HepG2 (cell line): Measurements from ENCODE around the gene HYAL1. TPM values are rescaled to one million over a fixed set of nuclear protein-coding genes. Genes with fewer than 3 reads are reported as not detected.

Experiments used
- AKAP8 ChIP-seq: sonication (generic); formaldehyde crosslinking; IDR thresholded peaks from 2 replicates; pipeline ENCODE4 v1.5.1; 2020; ENCODE audit warnings: mild to moderate bottlenecking, missing genetic modification reagents
- ATF7-NPFF ChIP-seq: sonication (generic); formaldehyde crosslinking; IDR thresholded peaks from 2 replicates; pipeline ENCODE4 v1.8.1; 2023; ENCODE audit warnings: mild to moderate bottlenecking, low read depth, missing genetic modification reagents, moderate library complexity
- BHLHE40 ChIP-seq: IDR thresholded peaks from 2 replicates; pipeline ENCODE4 v1.6.1; 2011; ENCODE audit warnings: low read length, improper control_type of control experiment
- CC2D1A ChIP-seq: sonication (generic); formaldehyde crosslinking; IDR thresholded peaks from 2 replicates; pipeline ENCODE4 v1.8.1; 2023; ENCODE audit warnings: mild to moderate bottlenecking, missing genetic modification reagents
- DPF2 ChIP-seq: sonication (generic); formaldehyde crosslinking; IDR thresholded peaks from 2 replicates; pipeline ENCODE4 v1.4.0; 2020; ENCODE audit warnings: mild to moderate bottlenecking, low read depth, missing genetic modification reagents, borderline replicate concordance
- HMGXB4 ChIP-seq, 2 experiments: sonication (generic) in 1 of 2; formaldehyde crosslinking in 1 of 2; IDR thresholded peaks; 2 replicates each; pipeline versions ENCODE4 v1.4.0 to v1.6.1; 2018 to 2020; ENCODE audit warnings: missing genetic modification reagents in 2 of 2, borderline replicate concordance in 1 of 2, low read depth in 1 of 2, mild to moderate bottlenecking in 1 of 2, missing biosample characterization in 1 of 2
- ISL2 ChIP-seq: sonication (generic); formaldehyde crosslinking; IDR thresholded peaks from 2 replicates; pipeline ENCODE4 v1.5.0; 2020; ENCODE audit warnings: missing genetic modification reagents
- KLF16 ChIP-seq, 2 experiments: sonication (generic) in 1 of 2; formaldehyde crosslinking in 1 of 2; IDR thresholded peaks; 2 replicates each; pipeline versions ENCODE4 v1.6.1 to v1.8.0; 2016 to 2023; ENCODE audit warnings: missing genetic modification reagents in 2 of 2, missing compliant biosample characterization in 1 of 2
- NONO ChIP-seq, 2 experiments: fragments of 450-650 bp in 1 of 2; sonication (generic) in 1 of 2; formaldehyde crosslinking in 1 of 2; IDR thresholded peaks in 1 of 2; conservative IDR thresholded peaks in 1 of 2; 2 replicates each; pipeline versions ENCODE4 v1.6.1 to v1.8.0; 2017 to 2022; ENCODE audit warnings: mild to moderate bottlenecking in 1 of 2, missing genetic modification reagents in 1 of 2, moderate library complexity in 1 of 2
- PCBP1 ChIP-seq: fragments of 200-400 bp; formaldehyde crosslinking; IDR thresholded peaks from 2 replicates; pipeline ENCODE4 v1.6.1; 2017; ENCODE audit warnings: mild to moderate bottlenecking, low read depth, low read length, borderline replicate concordance
- SNAI1 ChIP-seq: sonication (generic); formaldehyde crosslinking; IDR thresholded peaks from 2 replicates; pipeline ENCODE4 v1.5.0; 2020; ENCODE audit warnings: mild to moderate bottlenecking, missing genetic modification reagents, borderline replicate concordance
- SOX5 ChIP-seq: IDR thresholded peaks from 2 replicates; pipeline ENCODE4 v1.6.1; 2016; ENCODE audit warnings: borderline replicate concordance
- SYNCRIP ChIP-seq: fragments of 200-400 bp; formaldehyde crosslinking; IDR thresholded peaks from 2 replicates; pipeline ENCODE4 v1.6.1; 2018; ENCODE audit warnings: mild to moderate bottlenecking, low read depth, low read length; ENCODE audit not compliant: insufficient read depth
- THAP9 ChIP-seq: sonication (generic); formaldehyde crosslinking; IDR thresholded peaks from 2 replicates; pipeline ENCODE4; 2020; ENCODE audit warnings: missing genetic modification reagents, mild to moderate bottlenecking, borderline replicate concordance
- ZNF274 ChIP-seq: sonication (generic); formaldehyde crosslinking; IDR thresholded peaks from 2 replicates; pipeline ENCODE4 v1.5.1; 2020; ENCODE audit warnings: mild to moderate bottlenecking, missing genetic modification reagents
- ZNF280D ChIP-seq: sonication (generic); formaldehyde crosslinking; IDR thresholded peaks from 2 replicates; pipeline ENCODE4 v1.5.1; 2020; ENCODE audit warnings: mild to moderate bottlenecking, missing genetic modification reagents
- ZNF619 ChIP-seq: sonication (generic); formaldehyde crosslinking; IDR thresholded peaks from 2 replicates; pipeline ENCODE4 v1.4.0; 2020; ENCODE audit warnings: mild to moderate bottlenecking, missing genetic modification reagents
- ZNF839 ChIP-seq: sonication (generic); formaldehyde crosslinking; IDR thresholded peaks from 2 replicates; pipeline ENCODE4 v1.4.0; 2020; ENCODE audit warnings: missing genetic modification reagents, mild to moderate bottlenecking, borderline replicate concordance
- ZNF883 ChIP-seq: sonication (generic); formaldehyde crosslinking; IDR thresholded peaks from 2 replicates; pipeline ENCODE4 v1.5.1; 2020; ENCODE audit warnings: mild to moderate bottlenecking, missing genetic modification reagents; ENCODE audit errors: not compliant biosample characterization
- ZSCAN21 ChIP-seq: sonication (generic); formaldehyde crosslinking; IDR thresholded peaks from 2 replicates; pipeline ENCODE4 v1.8.0; 2022; ENCODE audit warnings: mild to moderate bottlenecking, missing genetic modification reagents, moderate library complexity, borderline replicate concordance
- polyA plus RNA-seq, 8 experiments: library from polyadenylated mRNA; depleted of rRNA in 3 of 8; stranded (reverse) in 7 of 8; unstranded in 1 of 8; fragments of >200 nt; fragmentation: Illumina TruSeq in 4 of 8; extraction: Trizol in 4 of 8; gene quantifications; 2 replicates each; pipeline versions ENCODE4 v1.2.1 to v1.2.3, GENCODE V29; 2011 to 2016; ENCODE audit warnings: low read depth in 4 of 8, missing spikeins in 1 of 8, mixed read lengths in 1 of 8; ENCODE audit not compliant: insufficient read depth in 1 of 8
- total RNA-seq, 5 experiments: library from RNA; depleted of rRNA; stranded (reverse); fragments of >200 nt; fragmentation: Illumina TruSeq; extraction: Trizol; gene quantifications; 2 replicates each; pipeline ENCODE4 v1.2.3, GENCODE V29; 2016; ENCODE audit warnings: low read depth in 1 of 5

Gene HYAL1
- total and polyA plus RNA-seq, 2 of the 13 experiments (the other 11 are each of a cell fraction or from before 2014, with no cell fraction given), result 76.5 to 193 TPM

- TF ChIP-seq THAP9 (CRISPR knock-in tag) (peak; percentile 52; the same call in 1 of the 2 replicates), PCBP1 (no peak), HMGXB4 (CRISPR knock-in tag; IDR thresholded peaks at IDR 0.05; ENCODE audit: borderline replicate concordance in 1 of 2, low read depth in 1 of 2) (peak in 1 of 2 experiments; percentile 23; a peak in 1 of 4 replicates), SOX5 (CRISPR knock-in tag) (0 out of 2 replicates have a peak, but pooled peaks have one; percentile 6), NONO (IDR thresholded peaks at IDR 0.05) (no peak), NONO (CRISPR knock-in tag; conservative IDR thresholded peaks at IDR 0.05) (peak; percentile 54; the same call in 1 of the 2 replicates), KLF16 (CRISPR knock-in tag; IDR thresholded peaks at IDR 0.05) (no peak), ZNF839 (0 out of 2 replicates have a peak, but pooled peaks have one; percentile 40), ZNF883 (peak; percentile 78), SYNCRIP (no peak), SNAI1 (0 out of 2 replicates have a peak, but pooled peaks have one; percentile 12), ZNF280D (CRISPR knock-in tag) (no peak), ZNF619 (CRISPR knock-in tag) (no peak), ISL2 (CRISPR knock-in tag) (0 out of 2 replicates have a peak, but pooled peaks have one; percentile 7), BHLHE40 (no peak), DPF2 (CRISPR knock-in tag) (0 out of 2 replicates have a peak, but pooled peaks have one; percentile 14), ATF7-NPFF (CRISPR knock-in tag) (0 out of 2 replicates have a peak, but pooled peaks have one; percentile 20), CC2D1A (CRISPR knock-in tag) (no peak), ZNF274 (CRISPR knock-in tag) (peak; percentile 18; the same call in 1 of the 2 replicates), AKAP8 (peak; percentile 63), ZSCAN21 (0 out of 2 replicates have a peak, but pooled peaks have one; percentile 20)
Measured at GRCh38 chr3:50264964-50265485, 38.3 kb downstream of the HYAL1 start (continued).
